Gastroesophageal sphincter (tissue), 3 donors: ENCODE results near the gene PABPC3.

Experiments used
- CTCF ChIP-seq, 4 experiments: fragments of 200-600 bp in 2 of 4; fragments of 450-650 bp in 2 of 4; sonication (generic) in 1 of 4; IDR thresholded peaks; one replicate each; pipeline ENCODE4 v1.5.1; 2017 to 2019; ENCODE audit warnings: antibody characterized with exemption in 4 of 4, mild to moderate bottlenecking in 2 of 4, moderate library complexity in 2 of 4
- EP300 ChIP-seq: sonication (generic); formaldehyde crosslinking; IDR thresholded peaks from one replicate; pipeline ENCODE4 v1.6.1; 2017; ENCODE audit warnings: antibody characterized with exemption, mild to moderate bottlenecking
- POLR2A ChIP-seq, 2 donors: fragments of 450-650 bp; IDR thresholded peaks; one replicate each; pipeline ENCODE4 v1.6.1; 2017; ENCODE audit warnings: antibody characterized with exemption in 2 of 2, mild to moderate bottlenecking in 2 of 2, moderate library complexity in 1 of 2

DNA sequence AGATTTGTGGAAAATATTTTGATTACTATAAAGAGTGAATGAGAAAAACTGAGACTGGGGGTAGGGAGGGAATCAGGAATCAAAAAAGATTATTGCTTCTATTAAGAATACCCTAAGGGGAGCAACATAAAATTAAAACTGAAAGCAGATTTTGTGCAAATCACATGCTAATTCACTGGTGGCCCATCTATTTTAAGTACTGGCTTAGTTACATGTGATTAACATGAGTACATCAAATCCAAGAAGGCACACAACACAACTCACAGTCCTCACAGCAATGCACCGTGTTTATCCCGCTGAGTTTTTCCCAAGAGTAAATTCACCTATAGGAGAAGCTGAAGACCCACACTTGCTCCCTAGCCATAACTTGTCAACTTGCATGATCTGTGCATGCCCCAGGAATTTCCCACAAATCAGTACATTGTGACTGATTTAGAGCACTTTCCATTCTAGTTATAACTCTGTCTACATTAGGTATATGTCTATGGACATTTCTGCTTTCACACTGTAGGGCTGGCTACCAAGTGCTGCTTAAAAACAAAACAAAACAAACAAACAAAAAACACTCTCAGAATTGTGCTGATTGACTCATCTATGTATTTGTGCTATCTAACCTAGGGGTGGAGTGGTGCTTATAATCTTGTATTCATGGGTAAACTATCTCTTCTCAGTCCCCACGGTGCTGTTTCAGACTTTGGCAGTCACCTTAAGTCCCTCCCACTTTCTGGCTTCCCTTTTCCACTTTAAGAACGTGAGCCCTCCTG, 51.9 kb downstream of the PABPC3 start:
- TF ChIP-seq CTCF (IDR thresholded peaks at IDR 0.05) (no peak), POLR2A (IDR thresholded peaks at IDR 0.05) (no peak), EP300 (no peak)
